Liver (tissue), 9 donors: ENCODE data around the gene HSP90AA1. TPM values are rescaled to one million over a fixed set of nuclear protein-coding genes. Genes with fewer than 3 reads are reported as not detected.

ENCODE experiments used
- DNase-seq: peaks from one replicate; pipeline ENCODE4 v3.0.0-alpha.2; 2017; ENCODE audit warnings: low spot score
- H3K27ac ChIP-seq, 2 donors: one replicate each; pipeline ENCODE4 v1.7.0; 2013; ENCODE audit warnings: inconsistent platforms in 2 of 2, low read length in 2 of 2, control low read depth in 1 of 2, low read depth in 1 of 2, mild to moderate bottlenecking in 1 of 2
- H3K27me3 ChIP-seq, 4 donors: one replicate each; pipeline versions ENCODE4 v1.6.1 to v1.7.0; 2013; ENCODE audit warnings: low read length in 3 of 4, inconsistent platforms in 1 of 4, mild to moderate bottlenecking in 1 of 4, moderate library complexity in 1 of 4; ENCODE audit not compliant: control insufficient read depth in 4 of 4, insufficient read depth in 4 of 4
- H3K36me3 ChIP-seq, 4 donors: one replicate each; pipeline versions ENCODE4 v1.6.1 to v1.7.0; 2013; ENCODE audit warnings: low read length in 3 of 4, mild to moderate bottlenecking in 3 of 4, low read depth in 1 of 4, moderate library complexity in 1 of 4; ENCODE audit not compliant: control insufficient read depth in 4 of 4, insufficient read depth in 3 of 4
- H3K4me1 ChIP-seq, 4 donors: one replicate each; pipeline versions ENCODE4 v1.6.1 to v1.7.0; 2013; ENCODE audit warnings: low read length in 3 of 4, mild to moderate bottlenecking in 3 of 4, moderate library complexity in 1 of 4; ENCODE audit not compliant: control insufficient read depth in 4 of 4, insufficient read depth in 4 of 4
- H3K4me3 ChIP-seq, 3 donors: one replicate each; pipeline versions ENCODE4 v1.6.1 to v1.7.0; 2013; ENCODE audit warnings: low read length in 3 of 3, control low read depth in 1 of 3, low read depth in 1 of 3, mild to moderate bottlenecking in 1 of 3
- H3K9ac ChIP-seq, 2 donors: one replicate each; pipeline ENCODE4 v1.7.0; 2013; ENCODE audit warnings: low read length in 2 of 2, mild to moderate bottlenecking in 2 of 2, moderate library complexity in 2 of 2, control low read depth in 1 of 2, low read depth in 1 of 2
- H3K9me3 ChIP-seq, 4 donors: one replicate each; pipeline versions ENCODE4 v1.6.1 to v1.7.0; 2013; ENCODE audit warnings: low read length in 3 of 4; ENCODE audit not compliant: control insufficient read depth in 4 of 4
- EGR1 ChIP-seq, 2 donors: IDR thresholded peaks; 2 replicates each; pipeline ENCODE4 v1.6.1; 2016 to 2018; ENCODE audit warnings: antibody characterized with exemption in 2 of 2, low read depth in 2 of 2
- FOXA1 ChIP-seq: IDR thresholded peaks from 2 replicates; pipeline ENCODE4 v1.6.1; 2016; ENCODE audit warnings: antibody characterized with exemption
- FOXA2 ChIP-seq: IDR thresholded peaks from 2 replicates; pipeline ENCODE4 v1.6.1; 2016; ENCODE audit warnings: antibody characterized with exemption
- GABPA ChIP-seq, 2 donors: IDR thresholded peaks in 1 of 2; conservative IDR thresholded peaks in 1 of 2; 2 replicates each; pipeline ENCODE4 v1.6.1; 2016; ENCODE audit warnings: antibody characterized with exemption in 2 of 2, mild to moderate bottlenecking in 1 of 2, moderate library complexity in 1 of 2
- HNF4A ChIP-seq, 2 donors: conservative IDR thresholded peaks; 2 replicates each; pipeline ENCODE4 v1.6.1; 2016; ENCODE audit warnings: antibody characterized with exemption in 2 of 2, mild to moderate bottlenecking in 2 of 2
- HNF4G ChIP-seq: IDR thresholded peaks from 2 replicates; pipeline ENCODE4 v1.6.1; 2016; ENCODE audit warnings: antibody characterized with exemption
- JUND ChIP-seq, 2 donors: IDR thresholded peaks; 2 replicates each; pipeline ENCODE4 v1.6.1; 2016; ENCODE audit warnings: antibody characterized with exemption in 2 of 2
- NR2F2 ChIP-seq: IDR thresholded peaks from 2 replicates; pipeline ENCODE4 v1.6.1; 2016; ENCODE audit warnings: antibody characterized with exemption
- RAD21 ChIP-seq, 2 donors: IDR thresholded peaks; 2 replicates each; pipeline ENCODE4 v1.6.1; 2016; ENCODE audit warnings: antibody characterized with exemption in 2 of 2, mild to moderate bottlenecking in 2 of 2
- RXRA ChIP-seq, 2 donors: IDR thresholded peaks; 2 replicates each; pipeline ENCODE4 v1.6.1; 2017 to 2018; ENCODE audit warnings: antibody characterized with exemption in 2 of 2, mild to moderate bottlenecking in 1 of 2
- SP1 ChIP-seq: IDR thresholded peaks from 2 replicates; pipeline ENCODE4 v1.6.1; 2018; ENCODE audit warnings: antibody characterized with exemption, mild to moderate bottlenecking
- TAF1 ChIP-seq: conservative IDR thresholded peaks from 2 replicates; pipeline ENCODE4 v1.6.1; 2016; ENCODE audit warnings: antibody characterized with exemption, mild to moderate bottlenecking
- YY1 ChIP-seq: IDR thresholded peaks from 2 replicates; pipeline ENCODE4 v1.6.1; 2016; ENCODE audit warnings: antibody characterized with exemption, mild to moderate bottlenecking
- WGBS: extraction: QIAGEN DNeasy Blood & Tissue Kit; methylation state at CpG from one replicate; pipeline ENCODE4 v1.1.7; 2013; 5-methylcytosine and 5-hydroxymethylcytosine counted together
- polyA plus RNA-seq, 2 donors: library from polyadenylated mRNA; stranded (reverse) in 1 of 2; unstranded in 1 of 2; fragments of 200-250 nt in 1 of 2; fragments of >200 nt in 1 of 2; fragmentation: Nextera tagmentation in 1 of 2; extraction: Ambion mirVana in 1 of 2; gene quantifications; one replicate each; pipeline versions ENCODE4 v1.2.1 to v1.2.3, GENCODE V29; 2013 to 2015
- total RNA-seq, 2 donors: library from RNA; depleted of rRNA; stranded (reverse); fragments of >200 nt; gene quantifications; one replicate each; pipeline ENCODE4 v1.2.3, GENCODE V29; 2014
- TF ChIP-seq, protein P1 (sequence below): IDR thresholded peaks from 2 replicates; pipeline ENCODE4 v1.6.1; 2016; ENCODE audit warnings: antibody characterized with exemption
- TF ChIP-seq, protein P2 (sequence below): IDR thresholded peaks from 2 replicates; pipeline ENCODE4 v1.6.1; 2016; ENCODE audit warnings: antibody characterized with exemption
- TF ChIP-seq, protein P3 (sequence below): fragments of 150-350 bp; IDR thresholded peaks from 2 replicates; pipeline ENCODE4 v1.5.1; 2017; ENCODE audit warnings: improper control_type of control experiment, low read depth, low read length; ENCODE audit not compliant: missing input control
- TF ChIP-seq, protein P4 (sequence below): IDR thresholded peaks from 2 replicates; pipeline ENCODE4 v1.6.1; 2016; ENCODE audit warnings: antibody characterized with exemption, mild to moderate bottlenecking
- TF ChIP-seq, protein P5 (sequence below): IDR thresholded peaks from 2 replicates; pipeline ENCODE4 v1.6.1; 2016; ENCODE audit warnings: antibody characterized with exemption
- donor health status: healthy.
- donor health status: healthy.
- donor health status: healthy.
- donor health status: healthy.
- donor health status: healthy.

HSP90AA1 gene
- total and polyA plus RNA-seq, 4 donors, result 174 to 386 (median 287) TPM

DNA sequence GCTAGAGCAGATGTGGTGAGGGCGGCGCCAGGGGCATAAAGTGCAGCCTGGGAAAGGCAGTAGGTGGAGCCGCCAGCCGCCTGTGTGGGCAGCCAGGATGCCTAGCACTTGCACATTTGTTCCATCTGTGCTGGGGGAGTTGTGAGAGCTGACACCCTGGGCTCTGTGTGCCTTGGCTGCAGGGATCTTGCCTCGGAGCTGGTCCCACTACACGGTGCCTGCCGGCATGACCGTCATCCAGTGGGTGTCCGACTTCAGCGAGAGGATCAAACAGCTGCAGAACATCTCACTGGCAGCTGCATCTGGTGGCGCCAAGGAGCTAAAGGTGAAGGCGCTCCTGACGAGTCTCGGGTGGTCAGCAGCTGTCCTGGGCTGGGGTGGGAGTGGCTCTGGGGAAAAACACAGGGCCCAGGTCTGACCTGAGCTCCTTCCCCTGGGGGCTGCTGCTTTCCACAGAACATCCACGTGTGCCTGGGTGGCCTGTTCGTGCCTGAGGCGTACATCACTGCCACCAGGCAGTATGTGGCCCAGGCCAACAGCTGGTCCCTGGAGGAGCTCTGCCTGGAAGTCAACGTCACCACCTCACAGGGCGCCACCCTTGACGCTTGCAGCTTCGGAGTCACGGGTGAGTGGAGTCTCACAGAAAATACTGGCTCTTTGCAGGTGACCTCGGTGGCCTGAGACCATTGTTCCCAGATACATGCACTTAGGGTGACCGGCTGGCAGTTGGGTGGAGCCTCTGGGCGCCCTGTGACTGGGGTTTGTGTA, 37.4 kb downstream of the HSP90AA1 start:
- TF ChIP-seq GABPA (IDR thresholded peaks at IDR 0.05 in 1 of 2, conservative IDR thresholded peaks at IDR 0.05 in 1 of 2) (no peak), FOXA1 (no peak), SP1 (no peak), FOXA2 (no peak), HNF4A (conservative IDR thresholded peaks at IDR 0.05) (no peak), RXRA (IDR thresholded peaks at IDR 0.05) (no peak), HNF4G (no peak), NR2F2 (no peak), YY1 (no peak), JUND (IDR thresholded peaks at IDR 0.05) (no peak), EGR1 (IDR thresholded peaks at IDR 0.05; ENCODE audit: low read depth in 2 of 2) (no peak), TAF1 (no peak), RAD21 (IDR thresholded peaks at IDR 0.05) (no peak)
- TF ChIP-seq, protein P1, sequence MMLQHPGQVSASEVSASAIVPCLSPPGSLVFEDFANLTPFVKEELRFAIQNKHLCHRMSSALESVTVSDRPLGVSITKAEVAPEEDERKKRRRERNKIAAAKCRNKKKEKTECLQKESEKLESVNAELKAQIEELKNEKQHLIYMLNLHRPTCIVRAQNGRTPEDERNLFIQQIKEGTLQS, result no peak
- TF ChIP-seq, protein P2, sequence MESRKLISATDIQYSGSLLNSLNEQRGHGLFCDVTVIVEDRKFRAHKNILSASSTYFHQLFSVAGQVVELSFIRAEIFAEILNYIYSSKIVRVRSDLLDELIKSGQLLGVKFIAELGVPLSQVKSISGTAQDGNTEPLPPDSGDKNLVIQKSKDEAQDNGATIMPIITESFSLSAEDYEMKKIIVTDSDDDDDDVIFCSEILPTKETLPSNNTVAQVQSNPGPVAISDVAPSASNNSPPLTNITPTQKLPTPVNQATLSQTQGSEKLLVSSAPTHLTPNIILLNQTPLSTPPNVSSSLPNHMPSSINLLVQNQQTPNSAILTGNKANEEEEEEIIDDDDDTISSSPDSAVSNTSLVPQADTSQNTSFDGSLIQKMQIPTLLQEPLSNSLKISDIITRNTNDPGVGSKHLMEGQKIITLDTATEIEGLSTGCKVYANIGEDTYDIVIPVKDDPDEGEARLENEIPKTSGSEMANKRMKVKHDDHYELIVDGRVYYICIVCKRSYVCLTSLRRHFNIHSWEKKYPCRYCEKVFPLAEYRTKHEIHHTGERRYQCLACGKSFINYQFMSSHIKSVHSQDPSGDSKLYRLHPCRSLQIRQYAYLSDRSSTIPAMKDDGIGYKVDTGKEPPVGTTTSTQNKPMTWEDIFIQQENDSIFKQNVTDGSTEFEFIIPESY, result no peak
- WGBS, result 93% methylated on average over 25 of the region's 25 CpGs
- H3K36me3 ChIP-seq, result peaks cover 18 to 52% (median 44%) of the 10 kb centered on the region in 4 donors
- no peak overlapping the region for H3K9ac ChIP-seq
- no peak for DNase-seq
- no peaks in the 10 kb centered on the region for H3K27me3 ChIP-seq
- no peaks in the 10 kb centered on the region for H3K9me3 ChIP-seq
- H3K4me1 ChIP-seq, result no peaks in the 10 kb centered on the region
- H3K27ac ChIP-seq, result no peak overlapping the region
- no peak overlapping the region for H3K4me3 ChIP-seq

DNA sequence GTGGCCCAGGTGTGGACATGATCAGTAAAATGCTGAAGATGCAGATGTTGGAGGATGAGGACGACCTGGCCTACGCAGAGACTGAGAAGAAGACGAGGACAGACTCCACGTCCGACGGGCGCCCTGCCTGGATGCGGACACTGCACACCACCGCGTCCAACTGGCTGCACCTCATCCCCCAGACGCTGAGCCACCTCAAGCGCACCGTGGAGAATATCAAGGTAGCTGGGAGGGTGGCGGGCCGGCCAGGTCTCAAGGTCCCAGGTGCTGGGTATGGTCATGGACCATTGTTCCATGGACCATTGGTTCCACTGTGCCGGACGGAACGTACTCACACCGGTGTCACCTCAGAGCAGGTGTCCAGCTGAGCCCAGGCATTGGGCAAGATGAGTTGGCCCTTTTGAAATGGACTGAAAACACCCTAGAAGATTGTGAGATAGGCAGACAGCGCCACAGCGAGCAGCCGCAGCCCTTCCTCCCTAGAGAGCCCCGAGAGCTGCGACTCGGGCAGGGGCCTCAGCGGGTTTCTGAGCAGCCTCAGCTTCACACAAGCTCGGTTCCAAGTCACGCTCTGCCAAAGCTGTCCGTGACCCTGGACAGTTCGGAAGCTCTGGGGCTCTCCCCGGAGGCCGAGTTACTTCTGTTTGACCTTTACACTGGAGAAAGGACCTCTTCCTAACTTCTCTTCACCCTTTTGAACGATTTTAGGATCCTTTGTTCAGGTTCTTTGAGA, 38.9 kb downstream of the HSP90AA1 start:
- TF ChIP-seq RAD21 (IDR thresholded peaks at IDR 0.05) (no peak), FOXA1 (no peak), YY1 (no peak), EGR1 (IDR thresholded peaks at IDR 0.05; ENCODE audit: low read depth in 2 of 2) (no peak), FOXA2 (no peak), HNF4A (conservative IDR thresholded peaks at IDR 0.05) (no peak), SP1 (no peak), RXRA (IDR thresholded peaks at IDR 0.05) (no peak), TAF1 (no peak), HNF4G (no peak), GABPA (IDR thresholded peaks at IDR 0.05 in 1 of 2, conservative IDR thresholded peaks at IDR 0.05 in 1 of 2) (no peak), NR2F2 (no peak), JUND (IDR thresholded peaks at IDR 0.05) (no peak)
- TF ChIP-seq, protein P3, sequence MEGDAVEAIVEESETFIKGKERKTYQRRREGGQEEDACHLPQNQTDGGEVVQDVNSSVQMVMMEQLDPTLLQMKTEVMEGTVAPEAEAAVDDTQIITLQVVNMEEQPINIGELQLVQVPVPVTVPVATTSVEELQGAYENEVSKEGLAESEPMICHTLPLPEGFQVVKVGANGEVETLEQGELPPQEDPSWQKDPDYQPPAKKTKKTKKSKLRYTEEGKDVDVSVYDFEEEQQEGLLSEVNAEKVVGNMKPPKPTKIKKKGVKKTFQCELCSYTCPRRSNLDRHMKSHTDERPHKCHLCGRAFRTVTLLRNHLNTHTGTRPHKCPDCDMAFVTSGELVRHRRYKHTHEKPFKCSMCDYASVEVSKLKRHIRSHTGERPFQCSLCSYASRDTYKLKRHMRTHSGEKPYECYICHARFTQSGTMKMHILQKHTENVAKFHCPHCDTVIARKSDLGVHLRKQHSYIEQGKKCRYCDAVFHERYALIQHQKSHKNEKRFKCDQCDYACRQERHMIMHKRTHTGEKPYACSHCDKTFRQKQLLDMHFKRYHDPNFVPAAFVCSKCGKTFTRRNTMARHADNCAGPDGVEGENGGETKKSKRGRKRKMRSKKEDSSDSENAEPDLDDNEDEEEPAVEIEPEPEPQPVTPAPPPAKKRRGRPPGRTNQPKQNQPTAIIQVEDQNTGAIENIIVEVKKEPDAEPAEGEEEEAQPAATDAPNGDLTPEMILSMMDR, result no peak
- TF ChIP-seq, protein P4, sequence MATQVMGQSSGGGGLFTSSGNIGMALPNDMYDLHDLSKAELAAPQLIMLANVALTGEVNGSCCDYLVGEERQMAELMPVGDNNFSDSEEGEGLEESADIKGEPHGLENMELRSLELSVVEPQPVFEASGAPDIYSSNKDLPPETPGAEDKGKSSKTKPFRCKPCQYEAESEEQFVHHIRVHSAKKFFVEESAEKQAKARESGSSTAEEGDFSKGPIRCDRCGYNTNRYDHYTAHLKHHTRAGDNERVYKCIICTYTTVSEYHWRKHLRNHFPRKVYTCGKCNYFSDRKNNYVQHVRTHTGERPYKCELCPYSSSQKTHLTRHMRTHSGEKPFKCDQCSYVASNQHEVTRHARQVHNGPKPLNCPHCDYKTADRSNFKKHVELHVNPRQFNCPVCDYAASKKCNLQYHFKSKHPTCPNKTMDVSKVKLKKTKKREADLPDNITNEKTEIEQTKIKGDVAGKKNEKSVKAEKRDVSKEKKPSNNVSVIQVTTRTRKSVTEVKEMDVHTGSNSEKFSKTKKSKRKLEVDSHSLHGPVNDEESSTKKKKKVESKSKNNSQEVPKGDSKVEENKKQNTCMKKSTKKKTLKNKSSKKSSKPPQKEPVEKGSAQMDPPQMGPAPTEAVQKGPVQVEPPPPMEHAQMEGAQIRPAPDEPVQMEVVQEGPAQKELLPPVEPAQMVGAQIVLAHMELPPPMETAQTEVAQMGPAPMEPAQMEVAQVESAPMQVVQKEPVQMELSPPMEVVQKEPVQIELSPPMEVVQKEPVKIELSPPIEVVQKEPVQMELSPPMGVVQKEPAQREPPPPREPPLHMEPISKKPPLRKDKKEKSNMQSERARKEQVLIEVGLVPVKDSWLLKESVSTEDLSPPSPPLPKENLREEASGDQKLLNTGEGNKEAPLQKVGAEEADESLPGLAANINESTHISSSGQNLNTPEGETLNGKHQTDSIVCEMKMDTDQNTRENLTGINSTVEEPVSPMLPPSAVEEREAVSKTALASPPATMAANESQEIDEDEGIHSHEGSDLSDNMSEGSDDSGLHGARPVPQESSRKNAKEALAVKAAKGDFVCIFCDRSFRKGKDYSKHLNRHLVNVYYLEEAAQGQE, result no peak
- TF ChIP-seq, protein P5, sequence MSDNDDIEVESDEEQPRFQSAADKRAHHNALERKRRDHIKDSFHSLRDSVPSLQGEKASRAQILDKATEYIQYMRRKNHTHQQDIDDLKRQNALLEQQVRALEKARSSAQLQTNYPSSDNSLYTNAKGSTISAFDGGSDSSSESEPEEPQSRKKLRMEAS, result no peak
- TF ChIP-seq, protein P2, result no peak
- TF ChIP-seq, protein P1, result no peak
- Histone ChIP-seq H3K4me3 (no peak overlapping the region), H3K4me1 (no peaks in the 10 kb centered on the region), H3K36me3 (peaks cover 20 to 67% (median 56%) of the 10 kb centered on the region in 4 donors), H3K27me3 (no peaks in the 10 kb centered on the region), H3K9ac (no peak overlapping the region), H3K27ac (no peak overlapping the region), H3K9me3 (no peaks in the 10 kb centered on the region)
- WGBS, result 92% methylated on average over 33 of the region's 33 CpGs
- no peak for DNase-seq
